Tibial nerve (tissue), 4 donors: ENCODE data around the gene ADAP1. TPM values are rescaled to one million over a fixed set of nuclear protein-coding genes. Genes with fewer than 3 reads are reported as not detected.

Experiments used
- DNase-seq, 2 donors: peaks; one replicate each; pipeline ENCODE4 v3.0.0-alpha.2; 2019; ENCODE audit warnings: low spot score in 2 of 2
- H3K27ac ChIP-seq, 4 donors: fragments of 200-600 bp; sonication (generic) in 3 of 4; one replicate each; pipeline ENCODE4 v1.5.1; 2017 to 2019; ENCODE audit warnings: mild to moderate bottlenecking in 1 of 4
- H3K27me3 ChIP-seq, 2 donors: fragments of 200-600 bp; sonication (generic) in 1 of 2; one replicate each; pipeline versions ENCODE4 v1.5.1 to v1.6.0; 2017 to 2019
- H3K36me3 ChIP-seq, 3 donors: fragments of 200-600 bp; sonication (generic); one replicate each; pipeline ENCODE4 v1.5.1; 2018 to 2019
- H3K4me1 ChIP-seq, 4 donors: fragments of 200-600 bp; sonication (generic) in 3 of 4; one replicate each; pipeline ENCODE4 v1.5.1; 2017 to 2019
- H3K4me3 ChIP-seq, 4 donors: fragments of 200-600 bp; sonication (generic) in 3 of 4; one replicate each; pipeline ENCODE4 v1.5.1; 2017 to 2019; ENCODE audit warnings: mild to moderate bottlenecking in 1 of 4, moderate library complexity in 1 of 4
- H3K9me3 ChIP-seq, 4 donors: fragments of 200-600 bp; sonication (generic) in 3 of 4; one replicate each; pipeline ENCODE4 v1.5.1; 2017 to 2019
- CTCF ChIP-seq, 5 experiments: fragments of 200-600 bp in 3 of 5; fragments of 450-650 bp in 2 of 5; sonication (generic) in 3 of 5; IDR thresholded peaks; one replicate each; pipeline ENCODE4 v1.5.1; 2016 to 2019; ENCODE audit warnings: antibody characterized with exemption in 5 of 5, mild to moderate bottlenecking in 3 of 5, moderate library complexity in 2 of 5
- EP300 ChIP-seq, 2 donors: sonication (generic); formaldehyde crosslinking; IDR thresholded peaks; one replicate each; pipeline ENCODE4 v1.6.1; 2017; ENCODE audit warnings: antibody characterized with exemption in 2 of 2, mild to moderate bottlenecking in 1 of 2
- POLR2A ChIP-seq, 2 donors: fragments of 450-650 bp; IDR thresholded peaks; one replicate each; pipeline ENCODE4 v1.6.1; 2017; ENCODE audit warnings: antibody characterized with exemption in 2 of 2, mild to moderate bottlenecking in 2 of 2, moderate library complexity in 2 of 2
- whole genome bisulfite sequencing, 2 donors: methylation state at CpG; one replicate each; pipeline ENCODE4 v1.1.5; 2018; 5-methylcytosine and 5-hydroxymethylcytosine counted together
- total RNA-seq, 4 donors: library from RNA; depleted of rRNA; stranded (reverse); fragments of >200 nt; gene quantifications; one replicate each; pipeline ENCODE4 v1.1.0, GENCODE V29; 2016

Gene ADAP1
- total RNA-seq, 4 donors from 2014 or later: 29.3 to 53.0 (median 39.6) TPM

GRCh38 chr7:999149-999879, 44.8 kb upstream of the ADAP1 start:
- Histone ChIP-seq H3K4me1 (peaks cover 0 to 49% (median 11%) of the 10 kb centered on the region in 4 donors), H3K36me3 (peaks cover 0 to 48% (median 0%) of the 10 kb centered on the region in 3 donors), H3K27ac (peak overlapping the region; percentile 47 to 84 (median 69)), H3K4me3 (peak overlapping the region in 1 of 4 donors; percentile 13), H3K9me3 (no peaks in the 10 kb centered on the region), H3K27me3 (no peaks in the 10 kb centered on the region)
- no peak for DNase-seq
- 53 to 59% methylated on average over 28 of the region's 28 CpGs for WGBS, 2 donors
- TF ChIP-seq CTCF (IDR thresholded peaks at IDR 0.05): no peak
- peak in 1 of 2 donors; percentile 23 for TF ChIP-seq POLR2A (IDR thresholded peaks at IDR 0.05)
- TF ChIP-seq EP300 (IDR thresholded peaks at IDR 0.05): peak; percentile 18 to 73

- WGBS, 2 donors: 63 to 69% methylated on average over 32 to 35 of the region's 45 CpGs
- Histone ChIP-seq H3K4me3 (no peak overlapping the region), H3K27ac (peak overlapping the region; percentile 49 to 84 (median 66)), H3K4me1 (peaks cover 0 to 62% (median 19%) of the 10 kb centered on the region in 4 donors), H3K27me3 (no peaks in the 10 kb centered on the region), H3K9me3 (no peaks in the 10 kb centered on the region), H3K36me3 (peaks cover 0 to 42% (median 0%) of the 10 kb centered on the region in 3 donors)
- DNase-seq: no peak
- TF ChIP-seq CTCF (IDR thresholded peaks at IDR 0.05) (peak in 1 of 5 experiments; percentile 16), EP300 (IDR thresholded peaks at IDR 0.05) (peak in 1 of 2 donors; percentile 21), POLR2A (IDR thresholded peaks at IDR 0.05) (no peak)
These were observed 43.2 kb upstream of the ADAP1 start for GRCh38 chr7:997404-998395.

- Histone ChIP-seq H3K27me3 (no peaks in the 10 kb centered on the region), H3K4me3 (no peak overlapping the region), H3K4me1 (peaks cover 0 to 75% (median 21%) of the 10 kb centered on the region in 4 donors), H3K9me3 (no peaks in the 10 kb centered on the region), H3K36me3 (peaks cover 0 to 42% (median 0%) of the 10 kb centered on the region in 3 donors), H3K27ac (peak overlapping the region; percentile 14 to 84 (median 72))
- no peak for DNase-seq
- 67 to 69% methylated on average over 24 to 26 of the region's 38 CpGs for WGBS, 2 donors
- no peak for TF ChIP-seq CTCF (IDR thresholded peaks at IDR 0.05)
- TF ChIP-seq EP300 (IDR thresholded peaks at IDR 0.05): peak in 1 of 2 donors; percentile 64
These were observed 41.8 kb upstream of the ADAP1 start for GRCh38 chr7:996079-996872.

DNA sequence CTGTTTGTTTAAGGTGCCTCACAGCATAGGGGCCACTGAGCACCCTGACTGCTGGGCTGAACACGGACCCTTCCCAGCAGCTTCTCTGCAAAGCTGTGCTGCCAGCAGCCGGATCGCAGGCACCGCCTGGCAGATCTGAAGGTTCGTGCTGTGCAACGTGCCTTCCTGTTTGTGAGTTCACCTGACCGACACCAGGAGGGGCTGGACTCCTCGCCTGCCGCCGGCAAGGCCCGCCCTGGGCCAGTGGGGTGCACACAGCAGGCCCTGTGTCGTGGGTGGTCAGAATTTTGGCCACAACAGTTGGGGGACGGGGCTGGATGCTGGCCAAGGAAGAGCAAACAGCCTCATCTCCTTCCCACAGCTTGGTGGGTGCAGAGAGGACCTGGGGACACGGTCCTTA, 41.1 kb upstream of the ADAP1 start:
- no peak for DNase-seq
- Histone ChIP-seq H3K4me3 (no peak overlapping the region), H3K9me3 (no peaks in the 10 kb centered on the region), H3K27ac (peak overlapping the region; percentile 14 to 84 (median 72)), H3K36me3 (peaks cover 0 to 42% (median 0%) of the 10 kb centered on the region in 3 donors), H3K4me1 (peaks cover 0 to 75% (median 21%) of the 10 kb centered on the region in 4 donors), H3K27me3 (peaks cover 0 to 4% of the 10 kb centered on the region in 2 donors)
- no peak for TF ChIP-seq CTCF (IDR thresholded peaks at IDR 0.05)
- TF ChIP-seq EP300 (IDR thresholded peaks at IDR 0.05): no peak
- no peak for TF ChIP-seq POLR2A (IDR thresholded peaks at IDR 0.05)
- WGBS, 2 donors: 76 to 82% methylated on average over 14 of the region's 14 CpGs
